ENCODE data around the gene JARID2. TPM values are rescaled to one million over a fixed set of nuclear protein-coding genes. Genes with fewer than 3 reads are reported as not detected.

Gene JARID2
- total and polyA plus RNA-seq, 9 of the 15 experiments (the other 6 are each of a cell fraction or from before 2014, with no cell fraction given): 5.0 to 29.0 (median 15.6) TPM

DNA sequence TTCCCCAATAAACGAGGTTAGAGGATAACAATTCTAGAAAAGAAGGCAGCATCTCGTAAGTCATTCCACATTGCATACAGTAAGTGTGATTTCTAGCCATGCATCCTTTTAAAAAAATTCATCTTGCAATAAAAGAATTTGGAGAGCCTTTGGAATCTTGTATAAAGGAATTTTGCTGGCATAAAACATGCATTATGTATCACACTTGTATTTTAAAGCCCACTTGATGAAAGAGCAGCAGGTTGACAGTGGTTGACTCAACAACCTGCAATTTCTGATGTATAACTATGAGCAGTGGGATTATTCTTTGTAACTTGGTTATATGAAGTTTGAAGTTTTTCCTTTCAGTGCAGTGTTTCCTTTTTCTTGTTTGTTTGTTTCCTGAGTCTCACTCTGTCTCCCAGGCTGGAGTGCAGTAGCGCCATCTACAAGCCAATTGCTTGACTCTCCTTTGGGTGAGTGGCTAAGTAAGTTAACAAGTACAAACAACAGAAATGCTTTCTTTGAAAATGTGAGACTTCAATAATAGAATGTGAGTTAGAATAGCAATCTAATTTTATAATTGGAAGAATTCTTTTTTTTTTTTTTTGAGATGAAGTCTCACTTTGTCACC, 39.9 kb downstream of the JARID2 start (continued):
- no peak for TF ChIP-seq ZNF175 (CRISPR knock-in tag; IDR thresholded peaks at IDR 0.05; ENCODE audit: low read depth)
- no peak for TF ChIP-seq BCOR (IDR thresholded peaks at IDR 0.05)
- TF ChIP-seq RBM14 (IDR thresholded peaks at IDR 0.05; ENCODE audit: borderline replicate concordance, insufficient read depth, low read depth, low read length): no peak
- no peak for TF ChIP-seq TAF7 (tag; IDR thresholded peaks at IDR 0.05)
- no peak for TF ChIP-seq CBX3 (IDR thresholded peaks at IDR 0.05; ENCODE audit: borderline replicate concordance in 1 of 2, low read length in 2 of 2)
- TF ChIP-seq, protein P1, sequence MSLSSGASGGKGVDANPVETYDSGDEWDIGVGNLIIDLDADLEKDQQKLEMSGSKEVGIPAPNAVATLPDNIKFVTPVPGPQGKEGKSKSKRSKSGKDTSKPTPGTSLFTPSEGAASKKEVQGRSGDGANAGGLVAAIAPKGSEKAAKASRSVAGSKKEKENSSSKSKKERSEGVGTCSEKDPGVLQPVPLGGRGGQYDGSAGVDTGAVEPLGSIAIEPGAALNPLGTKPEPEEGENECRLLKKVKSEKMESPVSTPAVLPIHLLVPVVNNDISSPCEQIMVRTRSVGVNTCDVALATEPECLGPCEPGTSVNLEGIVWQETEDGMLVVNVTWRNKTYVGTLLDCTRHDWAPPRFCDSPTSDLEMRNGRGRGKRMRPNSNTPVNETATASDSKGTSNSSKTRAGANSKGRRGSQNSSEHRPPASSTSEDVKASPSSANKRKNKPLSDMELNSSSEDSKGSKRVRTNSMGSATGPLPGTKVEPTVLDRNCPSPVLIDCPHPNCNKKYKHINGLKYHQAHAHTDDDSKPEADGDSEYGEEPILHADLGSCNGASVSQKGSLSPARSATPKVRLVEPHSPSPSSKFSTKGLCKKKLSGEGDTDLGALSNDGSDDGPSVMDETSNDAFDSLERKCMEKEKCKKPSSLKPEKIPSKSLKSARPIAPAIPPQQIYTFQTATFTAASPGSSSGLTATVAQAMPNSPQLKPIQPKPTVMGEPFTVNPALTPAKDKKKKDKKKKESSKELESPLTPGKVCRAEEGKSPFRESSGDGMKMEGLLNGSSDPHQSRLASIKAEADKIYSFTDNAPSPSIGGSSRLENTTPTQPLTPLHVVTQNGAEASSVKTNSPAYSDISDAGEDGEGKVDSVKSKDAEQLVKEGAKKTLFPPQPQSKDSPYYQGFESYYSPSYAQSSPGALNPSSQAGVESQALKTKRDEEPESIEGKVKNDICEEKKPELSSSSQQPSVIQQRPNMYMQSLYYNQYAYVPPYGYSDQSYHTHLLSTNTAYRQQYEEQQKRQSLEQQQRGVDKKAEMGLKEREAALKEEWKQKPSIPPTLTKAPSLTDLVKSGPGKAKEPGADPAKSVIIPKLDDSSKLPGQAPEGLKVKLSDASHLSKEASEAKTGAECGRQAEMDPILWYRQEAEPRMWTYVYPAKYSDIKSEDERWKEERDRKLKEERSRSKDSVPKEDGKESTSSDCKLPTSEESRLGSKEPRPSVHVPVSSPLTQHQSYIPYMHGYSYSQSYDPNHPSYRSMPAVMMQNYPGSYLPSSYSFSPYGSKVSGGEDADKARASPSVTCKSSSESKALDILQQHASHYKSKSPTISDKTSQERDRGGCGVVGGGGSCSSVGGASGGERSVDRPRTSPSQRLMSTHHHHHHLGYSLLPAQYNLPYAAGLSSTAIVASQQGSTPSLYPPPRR (CRISPR knock-in tag; IDR thresholded peaks at IDR 0.05; ENCODE audit: borderline replicate concordance): no peak
- TF ChIP-seq KDM2B (CRISPR knock-in tag; IDR thresholded peaks at IDR 0.05): no peak
- no peak for TF ChIP-seq ZMIZ1 (IDR thresholded peaks at IDR 0.05; ENCODE audit: low read depth in 2 of 2, low read length in 2 of 2)
- TF ChIP-seq ZNF764 (CRISPR knock-in tag; IDR thresholded peaks at IDR 0.05; ENCODE audit: low read depth): 0 out of 2 replicates have a peak, but pooled peaks have one; percentile 36
- no peak for TF ChIP-seq SRSF3 (IDR thresholded peaks at IDR 0.05; ENCODE audit: insufficient read depth, low read length)
- TF ChIP-seq ZNF668 (CRISPR knock-in tag; IDR thresholded peaks at IDR 0.05): no peak
- TF ChIP-seq PATZ1 (CRISPR knock-in tag; IDR thresholded peaks at IDR 0.05; ENCODE audit: borderline replicate concordance): no peak
- TF ChIP-seq BHLHE40 (IDR thresholded peaks at IDR 0.05; ENCODE audit: low read length): no peak
- TF ChIP-seq TFAM (CRISPR knock-in tag; conservative IDR thresholded peaks at IDR 0.05): no peak
- TF ChIP-seq NFE2L1 (tag; IDR thresholded peaks at IDR 0.05; ENCODE audit: borderline replicate concordance, low read depth): no peak
- no peak for TF ChIP-seq CHD1 (IDR thresholded peaks at IDR 0.05; ENCODE audit: low read length)
- no peak for TF ChIP-seq HMG20B (CRISPR knock-in tag; IDR thresholded peaks at IDR 0.05)

All from K562 (cell line).